NCI-H187 treated with DMSO at 0.1 percent for 48 hours (cell line): Measurements from ENCODE around the gene SLC47A2.

Experiments
- DNase-seq: peaks from one replicate; lab custom pipeline; 2025; lab: John Stamatoyannopoulos, UW

The SLC47A2 gene

DNA sequence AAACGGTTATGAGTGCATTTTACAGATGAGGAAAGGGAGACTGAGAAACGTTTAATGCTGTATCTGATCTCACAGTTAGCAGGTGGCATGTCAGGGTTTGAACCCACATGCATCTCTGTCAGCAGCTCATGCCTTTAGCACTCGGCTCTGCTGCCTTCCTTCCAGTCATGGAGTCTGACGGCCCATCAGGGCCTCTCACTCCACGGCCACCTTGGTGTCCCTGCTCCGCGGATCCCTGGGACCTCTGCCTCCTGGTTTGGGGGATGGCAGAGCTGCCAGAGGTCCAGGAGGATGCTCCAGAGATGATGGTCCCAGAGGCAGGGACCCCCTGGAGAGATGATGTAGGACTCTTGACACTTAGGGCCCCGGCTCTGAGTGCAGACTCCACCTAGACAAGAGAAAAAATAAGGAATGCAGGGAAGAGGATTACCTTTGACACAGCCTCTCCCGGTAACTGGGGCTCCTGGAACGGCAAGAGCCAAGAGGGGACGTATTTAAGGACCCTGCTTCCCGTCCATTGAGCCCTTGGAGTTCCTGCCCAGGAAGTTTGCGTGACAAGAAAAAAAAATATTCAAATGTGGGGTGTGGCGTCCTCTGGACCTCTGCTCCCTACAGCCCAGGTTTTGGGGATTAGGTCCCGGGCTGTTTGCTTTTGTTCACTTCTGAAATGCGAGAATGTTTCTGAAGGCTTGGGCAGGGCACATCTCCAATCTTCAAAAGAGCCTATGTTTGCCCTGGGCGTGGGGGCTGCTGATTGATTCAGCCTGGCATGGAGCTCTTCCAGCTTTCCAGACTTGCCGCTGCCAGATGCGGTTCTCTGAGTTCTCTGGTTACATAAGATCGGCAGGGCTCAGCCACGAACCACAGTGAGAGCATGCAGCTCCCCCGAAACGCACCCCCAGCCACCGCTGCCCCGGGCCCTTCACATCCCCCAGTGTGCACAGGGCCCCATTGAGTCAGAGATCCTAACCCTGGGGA is 31.7 kb upstream of the SLC47A2 start, which contains the start of gene ALDH3A1:
Gene ALDH3A1, minus strand, starts transcription at position 470 of the 978 bp plus-strand sequence. CDS start 3,169 bp downstream, outside the sequence.
- no peak for DNase-seq

DNA sequence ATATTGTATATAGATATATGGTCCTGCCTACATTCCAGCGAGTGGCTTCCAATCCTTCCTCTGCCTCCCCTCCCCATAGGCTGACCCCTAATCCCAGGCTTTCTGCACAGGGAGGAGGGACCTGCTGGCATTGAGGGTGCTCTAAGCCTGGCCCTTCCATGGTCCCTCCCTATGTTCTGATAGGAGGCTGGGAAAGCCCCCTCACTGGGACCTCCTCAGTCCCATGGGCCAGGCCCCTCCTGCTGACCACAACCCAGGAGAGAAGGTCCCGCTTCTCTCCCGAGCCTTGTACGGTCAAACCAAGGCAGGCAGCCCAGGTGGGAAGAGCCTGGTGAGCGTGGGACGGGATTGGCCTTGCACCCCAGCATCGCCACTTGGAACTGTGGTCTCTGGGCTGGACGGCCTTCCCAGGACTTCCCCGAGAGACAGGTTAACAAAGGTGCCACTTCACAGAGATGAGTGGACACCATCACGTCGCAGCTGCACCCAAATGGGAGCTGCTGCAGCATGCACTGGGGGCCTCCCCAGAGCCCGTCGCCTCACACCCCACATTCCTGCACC is 30.9 kb upstream of the SLC47A2 start:
- no peak for DNase-seq

DNA sequence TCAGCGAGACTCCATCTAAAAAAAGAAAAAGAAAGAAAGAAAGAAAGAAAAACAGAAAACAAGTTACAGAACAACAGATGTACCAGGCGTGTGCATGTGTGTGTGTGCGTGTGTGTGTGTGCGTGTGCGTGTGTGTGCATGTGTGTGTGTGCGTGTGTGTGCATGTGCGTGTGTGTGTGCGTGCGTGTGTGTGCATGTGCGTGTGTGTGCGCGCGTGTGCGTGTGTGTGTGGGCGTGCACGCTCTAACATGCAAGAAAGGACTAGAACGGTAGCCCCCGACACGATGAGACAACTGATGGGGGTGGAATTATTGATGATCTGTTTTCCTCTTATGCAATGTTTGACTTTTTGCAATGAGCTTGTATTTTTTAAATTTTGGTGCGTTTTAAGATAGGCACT is 30.1 kb upstream of the SLC47A2 start:
- no peak for DNase-seq

DNA sequence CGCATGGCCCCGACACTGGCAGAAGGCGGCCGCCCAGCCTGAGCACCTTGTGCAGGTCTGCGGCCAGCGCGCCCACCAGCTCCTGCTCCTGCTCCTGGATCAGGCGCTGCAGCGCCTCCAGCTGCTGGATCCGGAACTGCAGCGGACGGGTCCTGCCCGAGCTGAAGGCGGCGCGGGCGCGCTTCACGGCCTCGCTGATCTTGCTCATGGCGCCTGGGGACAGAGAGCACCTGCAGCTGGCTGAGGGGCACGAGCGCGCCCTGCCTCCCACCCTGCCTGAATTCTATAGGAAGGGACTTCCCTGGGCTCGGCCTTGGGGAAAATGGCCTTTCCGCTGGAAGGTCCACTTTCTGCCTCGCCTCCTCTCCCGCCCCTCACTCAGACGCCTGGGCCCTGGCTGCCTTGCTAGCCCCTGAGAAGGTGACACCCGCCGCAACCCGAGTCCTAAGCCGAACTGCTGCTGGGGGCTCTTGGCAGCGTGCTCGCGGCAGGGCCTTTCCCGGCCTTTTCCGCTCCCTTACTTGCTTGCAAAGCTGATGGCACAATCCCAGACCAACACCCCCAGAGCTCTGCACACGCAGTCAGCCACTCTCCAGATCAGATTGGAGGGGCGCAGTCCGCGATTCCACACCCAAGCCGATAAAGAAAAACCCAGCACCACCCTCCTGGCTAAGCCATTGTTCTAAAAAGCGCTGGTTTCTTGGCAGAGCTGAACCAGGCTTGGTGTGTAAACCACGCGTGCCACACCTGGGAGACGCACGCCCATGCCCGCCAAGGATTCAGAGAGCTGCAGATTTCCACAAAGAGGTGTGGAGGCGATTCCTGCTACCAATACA is 28.8 kb upstream of the SLC47A2 start:
- no peak for DNase-seq

DNA sequence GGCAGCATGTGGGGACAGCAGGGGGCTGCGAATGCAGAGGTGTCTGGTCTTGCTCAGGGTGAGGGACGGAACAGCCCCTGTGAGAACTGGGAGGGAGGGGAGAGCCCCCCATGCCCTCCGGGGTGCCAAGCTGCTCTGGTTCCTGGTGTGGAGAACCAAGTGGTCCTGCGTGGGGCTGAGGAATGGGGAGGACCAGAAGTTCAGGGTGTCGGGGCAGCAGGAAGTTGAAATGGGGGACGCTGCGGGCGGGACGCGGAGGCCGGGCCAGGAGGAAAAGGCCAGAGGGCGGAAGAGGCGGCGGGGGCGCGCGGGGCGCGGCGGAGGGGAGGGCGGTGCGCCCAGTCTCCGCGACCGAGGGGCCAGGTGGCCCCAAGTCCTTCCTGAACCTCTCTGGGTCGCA is 28.1 kb upstream of the SLC47A2 start:
- DNase-seq = no peak

DNA sequence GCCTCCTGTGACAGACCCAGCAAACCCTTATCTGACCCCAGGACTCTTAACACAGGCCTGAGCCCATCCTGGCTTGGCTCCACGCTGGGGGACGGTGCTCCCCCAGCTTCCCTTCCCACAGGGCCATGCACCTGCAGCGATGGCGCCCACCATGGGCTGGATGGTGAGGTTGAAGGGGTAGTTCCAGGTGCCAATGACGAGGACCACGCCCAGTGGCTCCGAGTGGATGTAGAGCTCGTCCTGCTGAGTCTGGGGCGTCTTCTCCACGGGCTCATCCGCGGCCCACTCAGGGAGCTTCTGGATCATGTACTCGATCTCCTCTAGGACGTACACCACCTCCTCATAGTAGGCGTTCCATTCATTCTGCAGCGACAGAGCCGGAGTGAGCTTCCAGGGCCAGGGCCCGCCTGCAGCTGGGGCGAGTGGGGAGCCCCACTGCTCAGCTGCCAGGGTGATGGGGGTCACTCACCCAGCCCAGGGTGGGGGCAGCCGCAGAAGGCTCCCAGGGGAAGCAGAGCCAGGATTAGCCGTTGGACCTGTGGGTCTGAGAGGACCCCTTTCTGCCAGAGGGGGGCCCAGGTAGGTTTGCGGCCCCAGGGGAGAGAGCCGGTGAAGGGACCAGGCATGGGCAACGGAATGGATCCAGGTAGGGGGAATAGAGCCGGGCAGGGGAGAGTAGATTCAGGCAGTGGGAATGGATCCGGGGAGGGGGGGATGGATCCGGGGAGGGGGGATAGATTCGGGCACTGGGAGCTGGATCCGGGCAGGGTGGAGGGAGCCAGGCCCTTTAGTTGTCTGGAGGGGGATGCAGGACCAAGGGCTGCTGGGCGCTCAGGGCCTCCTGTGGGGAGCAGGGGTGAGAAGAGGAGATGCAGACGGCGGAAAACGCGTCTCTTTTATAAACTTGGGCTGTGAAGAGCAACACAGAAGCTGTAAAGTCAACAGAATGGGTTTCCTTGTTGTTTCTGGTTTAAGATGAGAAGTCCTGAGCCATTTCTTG is 27.0 kb upstream of the SLC47A2 start:
- DNase-seq = no peak

DNA sequence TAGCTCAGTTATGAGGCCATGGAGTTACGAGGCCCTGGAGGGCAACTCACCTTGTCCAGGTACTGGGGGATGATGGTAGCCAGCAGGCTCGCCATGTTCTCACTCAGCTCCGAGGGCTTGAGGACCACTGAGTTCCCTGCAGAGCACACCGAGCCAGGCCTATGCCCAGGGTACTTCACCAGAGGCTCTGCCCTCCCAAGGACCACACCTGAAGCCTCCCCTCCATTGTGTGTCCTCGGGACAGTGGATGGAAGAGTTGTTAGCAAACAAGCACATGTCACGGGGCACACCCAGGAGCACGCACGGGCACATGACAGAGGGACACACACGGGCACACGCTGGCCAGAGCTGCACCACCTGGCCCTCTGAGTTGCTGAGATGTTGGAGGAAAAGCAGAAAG is 26.1 kb upstream of the SLC47A2 start:
- DNase-seq = no peak

DNA sequence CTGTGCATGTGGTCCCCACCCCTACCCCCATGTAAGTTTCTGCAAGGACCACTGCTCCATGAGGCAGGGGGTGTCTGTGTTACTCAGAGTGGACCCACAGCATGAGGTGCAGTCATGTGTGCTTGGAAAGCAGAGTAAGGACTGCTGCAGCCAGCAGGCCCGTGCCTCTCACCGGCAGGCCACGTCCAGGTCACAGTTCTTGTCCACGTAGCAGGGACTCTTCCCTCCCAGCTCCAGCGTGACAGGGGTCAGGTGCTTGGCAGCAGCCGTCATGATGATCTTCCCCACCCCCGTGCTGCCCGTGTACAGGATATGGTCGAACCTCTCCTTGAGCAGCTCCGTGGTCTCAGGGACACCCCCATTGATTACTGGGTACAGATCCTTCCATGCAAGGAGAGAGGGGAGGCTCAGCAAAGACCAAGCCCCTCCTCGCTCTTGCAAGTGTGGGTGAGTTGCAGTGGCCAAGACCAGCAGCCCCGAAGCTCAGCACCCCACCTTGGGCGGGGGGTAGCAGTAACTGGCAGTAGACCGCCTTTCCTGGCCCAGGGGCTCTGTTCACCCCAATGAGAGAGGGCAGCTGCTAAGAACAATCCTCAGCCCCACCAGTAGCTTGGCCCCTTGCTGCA is 25.6 kb upstream of the SLC47A2 start:
- no peak for DNase-seq

DNA sequence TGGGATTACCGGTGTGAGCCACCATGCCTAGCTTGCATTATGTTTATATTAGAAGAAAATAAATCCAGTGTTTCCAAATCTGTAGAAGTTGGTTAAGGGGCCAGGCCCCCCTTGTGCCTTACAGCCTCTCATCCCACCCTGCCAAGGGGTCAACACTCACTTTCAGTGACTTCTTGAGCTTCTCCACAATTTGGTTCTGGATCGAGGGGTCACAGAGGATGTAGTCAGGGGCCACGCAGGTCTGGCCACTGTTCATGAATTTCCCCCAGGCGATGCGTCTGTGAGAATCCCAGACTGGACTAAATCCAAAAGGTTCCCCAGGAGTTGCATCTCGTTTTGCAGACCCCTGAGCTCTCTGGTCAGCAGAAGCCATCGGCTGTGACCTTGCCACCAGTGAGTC is 24.5 kb upstream of the SLC47A2 start:
- DNase-seq = no peak

DNA sequence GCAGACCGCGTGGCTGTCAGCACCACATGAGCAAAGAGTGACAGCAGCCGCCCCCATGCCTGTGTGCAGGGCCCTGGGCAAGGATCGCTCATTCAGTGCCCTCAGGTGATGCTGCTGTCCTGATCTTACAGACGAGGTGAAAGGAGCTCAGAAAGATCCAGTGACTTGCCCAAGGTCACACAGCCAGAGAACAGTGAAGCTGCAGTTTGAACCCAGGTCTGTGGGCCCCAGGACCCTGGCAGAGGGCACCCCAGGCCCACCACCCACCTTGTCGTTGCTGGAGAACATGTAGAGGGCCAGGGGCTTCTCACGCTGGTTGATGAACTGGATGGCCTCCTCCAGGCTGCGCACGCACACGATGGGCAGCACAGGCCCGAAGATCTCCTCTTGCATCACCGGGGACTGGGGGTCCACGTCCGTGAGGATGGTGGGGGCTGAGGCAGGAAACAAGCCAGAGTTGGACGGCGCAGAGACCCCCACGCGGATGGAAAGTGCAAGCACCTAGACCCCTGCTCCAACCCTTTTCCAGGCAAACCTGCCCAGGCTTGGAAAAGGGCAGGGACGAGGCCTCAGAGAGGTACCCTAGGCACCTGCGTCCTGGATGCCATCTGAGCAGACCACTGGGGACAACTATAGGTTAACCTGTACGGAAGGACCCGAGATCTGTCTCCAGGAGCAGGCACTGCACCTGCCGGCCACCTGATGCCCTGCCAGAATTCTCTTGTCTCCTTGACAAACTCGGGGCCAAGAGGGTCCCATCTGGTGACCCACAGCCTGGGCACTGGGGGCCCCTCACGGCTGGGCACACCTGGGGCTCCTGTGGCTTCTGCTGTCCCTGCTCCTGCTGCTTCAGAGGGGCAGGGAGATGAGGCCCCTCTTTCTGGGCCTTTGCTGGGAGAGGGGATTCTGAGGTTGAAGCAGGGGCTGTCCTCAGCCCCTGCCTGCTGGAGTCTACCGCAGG is 23.1 kb upstream of the SLC47A2 start:
- no peak for DNase-seq

DNA sequence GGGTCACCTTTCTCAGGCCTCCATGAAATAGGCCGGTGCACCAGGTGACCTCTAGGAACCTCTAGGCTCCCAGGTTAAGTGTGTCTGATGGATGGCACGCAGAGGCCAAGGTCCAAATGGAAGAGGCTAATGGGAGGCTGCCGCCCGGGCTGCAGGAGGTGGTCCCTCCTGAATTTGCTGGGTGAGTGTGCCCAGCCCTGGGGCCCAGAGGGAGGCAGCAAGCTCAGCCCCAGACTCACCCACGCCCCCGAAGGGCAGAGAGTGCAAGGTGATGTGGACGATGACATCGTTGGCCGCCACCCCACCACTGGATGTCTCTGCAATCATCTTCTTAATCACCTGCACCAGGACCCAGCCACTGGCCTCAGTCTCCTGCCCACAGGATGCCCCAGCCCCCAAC is 22.4 kb upstream of the SLC47A2 start:
- DNase-seq = no peak

DNA sequence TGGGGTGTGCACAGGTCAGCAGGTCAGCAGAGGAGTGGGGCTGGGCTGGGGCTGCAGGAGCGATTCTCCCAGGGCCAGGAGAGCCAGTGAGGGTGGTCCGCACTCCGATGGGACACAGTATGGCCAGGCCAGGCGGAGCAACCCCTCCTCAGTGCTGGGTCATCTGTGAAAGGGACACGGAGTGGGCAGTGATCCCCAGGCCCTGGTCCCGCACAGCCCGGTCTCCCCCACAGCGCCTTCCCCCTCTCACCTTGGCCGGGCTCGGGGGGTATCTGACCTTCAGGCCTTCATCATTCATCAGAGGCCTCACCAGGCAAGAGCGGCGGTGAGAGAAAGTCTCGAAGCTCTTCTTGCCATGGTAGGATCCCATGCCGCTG is 21.7 kb upstream of the SLC47A2 start:
- no peak for DNase-seq

DNA sequence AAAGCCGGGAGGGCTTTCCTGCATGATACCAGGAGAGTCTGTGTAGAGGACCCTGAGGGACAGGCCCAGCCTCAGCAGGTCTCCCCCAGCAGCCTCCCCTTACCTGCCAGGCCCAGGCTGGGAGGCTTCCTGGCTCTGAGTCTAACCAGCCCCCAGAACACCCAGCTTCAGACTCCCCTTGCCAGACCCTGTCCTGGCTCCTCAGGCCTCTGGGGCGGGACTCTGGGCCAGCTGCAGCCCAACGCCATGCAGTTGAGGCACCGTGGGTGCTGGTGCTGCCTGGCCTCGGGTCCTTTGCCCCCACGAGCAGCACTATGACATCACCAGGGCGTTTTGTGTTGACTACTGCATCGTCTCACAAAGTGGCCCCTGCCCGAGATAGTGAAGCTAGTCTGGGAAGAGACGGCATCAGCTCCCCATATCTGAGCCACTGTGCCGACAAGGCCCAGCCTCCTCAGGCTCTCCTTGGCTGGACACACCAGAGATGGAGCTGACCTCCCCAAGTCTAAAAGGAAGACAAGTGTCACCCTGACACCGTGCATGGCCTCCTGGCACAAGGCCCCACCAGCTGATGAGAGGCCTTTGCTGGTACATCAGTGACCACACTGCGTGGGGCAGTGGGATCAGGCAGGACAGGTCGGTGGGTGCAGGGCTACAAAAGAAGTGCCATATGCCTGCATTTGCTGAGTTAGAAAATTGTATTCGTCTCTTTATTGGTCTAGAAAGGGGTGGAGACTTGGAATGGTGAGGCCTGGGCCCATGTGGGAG is 21.1 kb upstream of the SLC47A2 start:
- no peak for DNase-seq

DNA sequence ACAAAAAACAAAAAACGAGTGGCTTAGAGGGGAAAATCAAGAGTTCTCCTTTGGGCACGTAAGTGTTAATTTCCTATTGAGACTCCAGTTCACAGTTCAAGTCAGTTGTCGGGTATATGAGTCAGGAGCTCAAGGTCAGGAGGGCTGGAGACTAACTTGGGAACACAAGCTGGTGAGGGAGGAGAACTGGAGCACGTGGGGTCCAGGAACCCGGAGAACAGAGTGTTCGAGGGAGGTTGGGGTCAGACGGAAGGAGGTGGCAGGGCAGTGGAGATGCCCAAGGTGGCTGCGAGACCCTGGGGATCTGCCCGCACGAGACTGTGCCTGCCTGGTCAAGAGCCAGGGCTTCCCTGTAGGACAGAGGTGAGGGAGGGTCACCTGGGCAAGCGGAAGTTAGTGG is 19.7 kb upstream of the SLC47A2 start:
- no peak for DNase-seq

DNA sequence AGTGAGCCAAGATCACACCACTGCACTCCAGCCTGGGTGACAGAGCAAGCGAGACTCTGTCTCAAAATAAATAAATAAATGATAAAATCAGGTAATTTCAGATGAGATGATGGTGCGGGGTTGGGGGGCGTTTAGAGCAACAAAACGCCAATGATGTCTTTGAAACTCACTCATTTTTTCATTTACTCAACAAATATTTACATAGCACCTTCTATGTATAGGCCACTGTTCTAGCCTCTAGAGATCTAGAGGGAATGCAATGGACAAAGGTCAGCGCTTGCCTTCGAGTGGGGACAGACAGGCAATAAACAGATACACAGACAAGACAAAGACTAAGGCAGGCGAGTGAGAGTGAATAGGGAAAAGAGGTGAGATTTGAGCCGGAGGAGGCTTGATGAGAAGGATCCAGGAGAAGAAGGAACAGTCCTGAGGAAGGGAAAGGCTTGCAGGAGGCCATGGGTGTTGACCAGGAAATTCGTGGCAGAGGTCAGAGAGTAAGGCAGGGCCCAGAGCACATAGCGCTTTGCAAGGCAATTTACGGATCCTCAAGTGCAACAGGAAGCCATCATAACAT is 17.7 kb upstream of the SLC47A2 start:
- DNase-seq = no peak

DNA sequence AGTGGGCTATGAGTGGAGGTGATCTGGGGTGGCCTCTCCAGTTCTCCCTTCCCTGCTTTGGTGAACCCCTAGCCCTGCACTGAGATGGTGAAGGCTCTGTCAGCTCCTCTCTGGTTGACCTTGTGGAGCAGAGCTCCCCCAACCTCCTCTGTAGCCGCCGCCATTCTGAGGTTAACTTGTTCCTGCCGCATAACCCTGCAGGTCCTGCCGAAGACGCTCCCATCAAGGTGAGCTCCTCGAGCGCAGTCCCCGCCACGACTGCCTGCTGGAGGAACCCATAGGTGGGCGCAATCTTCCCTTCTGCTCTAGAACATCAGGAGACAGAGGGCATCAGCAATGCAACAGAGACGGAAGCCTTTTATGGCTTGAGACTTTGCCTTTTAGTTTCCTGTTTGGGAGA is 15.2 kb upstream of the SLC47A2 start:
- DNase-seq = no peak

DNA sequence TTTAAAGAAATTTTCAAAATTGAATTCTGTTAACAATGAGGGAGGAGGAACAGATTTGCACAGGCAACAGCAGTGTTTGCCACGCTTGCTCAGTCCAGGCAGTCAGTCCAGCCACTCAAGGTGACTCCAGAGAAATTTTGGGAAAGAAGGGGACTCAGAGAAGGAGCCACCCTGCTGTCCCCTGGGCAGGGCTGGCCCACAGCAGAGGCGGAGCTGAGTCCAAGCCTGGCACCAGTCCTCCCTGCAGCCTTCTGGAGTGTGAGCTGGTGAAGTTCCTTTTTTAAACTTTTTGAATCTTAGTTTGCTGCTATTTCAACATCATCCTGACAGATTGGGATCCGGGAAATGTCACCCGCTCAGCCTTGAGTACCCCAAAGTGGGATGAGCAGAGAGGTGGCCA is 14.5 kb upstream of the SLC47A2 start:
- no peak for DNase-seq

DNA sequence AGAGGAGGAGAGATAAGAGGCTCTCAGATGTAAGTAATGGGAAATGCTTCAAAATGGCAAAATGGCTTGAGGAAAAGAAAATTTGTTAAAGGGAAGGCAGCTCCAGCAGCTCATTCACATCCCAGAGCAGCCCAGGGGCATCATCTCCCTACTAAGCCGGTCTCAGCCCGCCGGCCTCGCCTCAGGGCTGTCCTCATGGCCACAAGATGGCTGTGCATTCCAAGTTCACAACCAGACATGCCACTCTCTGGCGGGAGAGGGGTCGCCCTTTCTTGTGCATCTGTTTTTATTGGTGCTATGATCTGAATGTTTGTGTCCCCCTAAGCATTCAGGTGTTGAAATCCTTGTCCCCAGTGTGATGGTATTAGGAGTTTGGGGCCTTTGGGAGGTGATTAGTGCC is 13.5 kb upstream of the SLC47A2 start:
- no peak for DNase-seq

DNA sequence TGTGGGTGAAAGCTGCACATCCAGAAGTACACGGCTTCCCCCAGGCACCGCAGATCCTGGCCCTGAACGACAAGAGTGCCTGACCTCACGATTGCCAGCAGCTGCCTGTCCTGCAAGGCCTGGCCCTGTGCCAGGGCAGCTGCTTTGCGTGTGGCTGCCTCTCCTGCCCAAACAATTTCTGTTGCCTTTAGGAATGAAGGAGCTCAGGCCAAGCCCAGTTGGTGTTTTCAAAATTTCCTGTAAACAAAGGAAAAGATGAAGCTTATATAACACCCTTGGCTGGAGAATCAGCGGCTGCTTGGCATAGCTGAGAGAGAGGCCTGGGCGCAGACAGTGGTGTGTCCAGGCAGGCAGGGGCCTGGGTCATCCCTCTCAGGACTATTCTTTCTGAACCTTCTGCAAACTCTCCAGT is 11.7 kb upstream of the SLC47A2 start:
- no peak for DNase-seq
